Neuron (in vitro differentiated cells): Measurements from ENCODE around the gene UBE4A.

ENCODE experiments used
- H2AFZ ChIP-seq: one replicate; pipeline ENCODE4 v1.6.1; 2013; ENCODE audit warnings: low read depth, mild to moderate bottlenecking, inconsistent platforms, low read length, moderate library complexity
- H3K27me3 ChIP-seq: one replicate; pipeline ENCODE4 v1.6.1; 2013; ENCODE audit warnings: low read length; ENCODE audit not compliant: insufficient read depth
- H3K36me3 ChIP-seq: one replicate; pipeline ENCODE4 v1.6.1; 2013; ENCODE audit warnings: low read length; ENCODE audit not compliant: insufficient read depth
- H3K4me1 ChIP-seq: one replicate; pipeline ENCODE4 v1.6.1; 2013; ENCODE audit warnings: low read length; ENCODE audit not compliant: insufficient read depth
- H3K4me3 ChIP-seq: 2 replicates; pipeline ENCODE4 v1.5.1; 2013; ENCODE audit warnings: mild to moderate bottlenecking, low read length, moderate library complexity
- H3K9me3 ChIP-seq: one replicate; pipeline ENCODE4 v1.6.1; 2013; ENCODE audit warnings: low read length

Gene UBE4A

GRCh38 chr11:118439646-118440045 is 80.2 kb downstream of the UBE4A start:
- peak overlapping the region; percentile 94 for H3K4me3 ChIP-seq
- peaks cover 20% of the 10 kb centered on the region for H3K36me3 ChIP-seq
- H3K4me1 ChIP-seq: peaks cover 37% of the 10 kb centered on the region
- no peaks in the 10 kb centered on the region for H3K27me3 ChIP-seq
- no peak overlapping the region for H2AFZ ChIP-seq
- H3K9me3 ChIP-seq: no peaks in the 10 kb centered on the region

- H3K4me3 ChIP-seq: no peak overlapping the region
- peaks cover 3% of the 10 kb centered on the region for H3K9me3 ChIP-seq
- peaks cover 37% of the 10 kb centered on the region for H3K4me1 ChIP-seq
- peaks cover 23% of the 10 kb centered on the region for H3K36me3 ChIP-seq
- no peaks in the 10 kb centered on the region for H3K27me3 ChIP-seq
- H2AFZ ChIP-seq: no peak overlapping the region
Observed at GRCh38 chr11:118441770-118442275, 82.4 kb downstream of the UBE4A start.

- Histone ChIP-seq H3K4me1 (peaks cover 37% of the 10 kb centered on the region), H2AFZ (no peak overlapping the region), H3K36me3 (peaks cover 26% of the 10 kb centered on the region), H3K4me3 (no peak overlapping the region), H3K9me3 (peaks cover 3% of the 10 kb centered on the region), H3K27me3 (no peaks in the 10 kb centered on the region)
Observed at GRCh38 chr11:118442301-118442700, 82.9 kb downstream of the UBE4A start.

GRCh38 chr11:118442908-118443589 is 83.6 kb downstream of the UBE4A start:
- Histone ChIP-seq H2AFZ (no peak overlapping the region), H3K4me1 (peaks cover 32% of the 10 kb centered on the region), H3K9me3 (peaks cover 3% of the 10 kb centered on the region), H3K36me3 (peaks cover 31% of the 10 kb centered on the region), H3K27me3 (no peaks in the 10 kb centered on the region), H3K4me3 (no peak overlapping the region)

GRCh38 chr11:118443590-118444218 is 84.3 kb downstream of the UBE4A start:
- Histone ChIP-seq H2AFZ (no peak overlapping the region), H3K36me3 (peaks cover 35% of the 10 kb centered on the region), H3K9me3 (peaks cover 3% of the 10 kb centered on the region), H3K4me1 (peaks cover 30% of the 10 kb centered on the region), H3K27me3 (no peaks in the 10 kb centered on the region), H3K4me3 (no peak overlapping the region)

GRCh38 chr11:118447423-118447822 is 88.0 kb downstream of the UBE4A start:
- peaks cover 8% of the 10 kb centered on the region for H3K4me1 ChIP-seq
- H3K4me3 ChIP-seq: no peak overlapping the region
- no peak overlapping the region for H2AFZ ChIP-seq
- peaks cover 3% of the 10 kb centered on the region for H3K9me3 ChIP-seq
- H3K36me3 ChIP-seq: peaks cover 33% of the 10 kb centered on the region
- H3K27me3 ChIP-seq: no peaks in the 10 kb centered on the region

- Histone ChIP-seq H3K4me3 (no peak overlapping the region), H3K36me3 (peaks cover 34% of the 10 kb centered on the region), H3K9me3 (peaks cover 3% of the 10 kb centered on the region)
Observed at GRCh38 chr11:118448294-118448693, 88.9 kb downstream of the UBE4A start.

More at GRCh38 chr11:118448294-118448693, 88.9 kb downstream of the UBE4A start:
- peaks cover 5% of the 10 kb centered on the region for H3K4me1 ChIP-seq
- H2AFZ ChIP-seq: no peak overlapping the region
- no peaks in the 10 kb centered on the region for H3K27me3 ChIP-seq
